Measurements from ENCODE around the gene MEGF6. TPM values are rescaled to one million over a fixed set of nuclear protein-coding genes. Genes with fewer than 3 reads are reported as not detected.

The MEGF6 gene
- total and polyA plus RNA-seq, 9 of the 15 experiments (the other 6 are each of a cell fraction or from before 2014, with no cell fraction given), result 0.03 to 1.7 (median 0.24) TPM; not detected in 3

GRCh38 chr1:3544040-3544977 is 67.0 kb downstream of the MEGF6 start:
- FAIRE-seq, result no peak
- H3K9ac ChIP-seq (ENCODE audit: insufficient read depth in 1 of 2, low read depth in 2 of 2, low read length in 2 of 2), result no peak overlapping the region

More at GRCh38 chr1:3544040-3544977, 67.0 kb downstream of the MEGF6 start:
- Histone ChIP-seq H3K27me3 (ENCODE audit: control insufficient read depth in 2 of 2, insufficient read depth in 2 of 2, low read length in 2 of 2) (peaks cover 40 to 90% of the 10 kb centered on the region in 2 experiments; a peak in 4 of 5 replicates), H3K27ac (ENCODE audit: extremely low read depth, low read depth, low read length) (no peak overlapping the region), H2AFZ (ENCODE audit: low read depth, low read length) (no peak overlapping the region), H4K20me1 (replicated peaks; ENCODE audit: control insufficient read depth, insufficient read depth, low read length) (peaks cover 48% of the 10 kb centered on the region), H3K4me1 (replicated peaks in 1 of 2; ENCODE audit: control insufficient read depth in 2 of 2, insufficient read depth in 2 of 2, low read length in 2 of 2) (peaks cover 0 to 76% of the 10 kb centered on the region in 2 experiments; a peak in 2 of 5 replicates), H3K36me3 (ENCODE audit: control insufficient read depth, insufficient read depth, low read length) (no peaks in the 10 kb centered on the region), H3K9me3 (replicated peaks; ENCODE audit: control insufficient read depth, insufficient read depth, low read depth, low read length) (no peaks in the 10 kb centered on the region), H3K79me2 (ENCODE audit: control insufficient read depth, insufficient read depth, low read length) (no peaks in the 10 kb centered on the region), H3K4me3 (no peak overlapping the region), H3K4me2 (ENCODE audit: insufficient read depth, low read length) (no peak overlapping the region), H3K9me1 (ENCODE audit: control insufficient read depth, insufficient read depth, low read length) (no peaks in the 10 kb centered on the region)
- POLR2A ChIA-PET, result no interaction called here
- ATAC-seq (no peak), DNase-seq (ENCODE audit: extremely low read depth in 1 of 4, low spot score in 3 of 4) (no peak)
- CTCF ChIA-PET (ENCODE audit: low intra/inter-chr PET ratio), result no interaction called here
- WGBS (ENCODE audit: insufficient coverage, low coverage, missing lambda C conversion rate), result 11% methylated on average over 32 of the region's 33 CpGs
- no TSS peak for BruUV-seq (replicated peaks)
- intact Hi-C loops (cut with micrococcal nuclease) (no loop called here), in situ Hi-C loops (cut with MboI) (no loop called here)
- no peak for TF ChIP-seq ZFX (CRISPR knock-in tag; IDR thresholded peaks at IDR 0.05)
- TF ChIP-seq RBM25 (IDR thresholded peaks at IDR 0.05; ENCODE audit: low read depth, low read length, severe bottlenecking), result no peak
- TF ChIP-seq ATF1 (CRISPR knock-in tag; IDR thresholded peaks at IDR 0.05), result no peak
- TF ChIP-seq ATF1 (tag; IDR thresholded peaks at IDR 0.05), result no peak
- no peak for TF ChIP-seq ZNF707 (CRISPR knock-in tag; conservative IDR thresholded peaks at IDR 0.05)
- no peak for TF ChIP-seq TRIM24 (IDR thresholded peaks at IDR 0.05)
- no peak for TF ChIP-seq ETS1 (conservative IDR thresholded peaks at IDR 0.05; ENCODE audit: control insufficient read depth, low read depth, low read length)
- TF ChIP-seq, protein P1, sequence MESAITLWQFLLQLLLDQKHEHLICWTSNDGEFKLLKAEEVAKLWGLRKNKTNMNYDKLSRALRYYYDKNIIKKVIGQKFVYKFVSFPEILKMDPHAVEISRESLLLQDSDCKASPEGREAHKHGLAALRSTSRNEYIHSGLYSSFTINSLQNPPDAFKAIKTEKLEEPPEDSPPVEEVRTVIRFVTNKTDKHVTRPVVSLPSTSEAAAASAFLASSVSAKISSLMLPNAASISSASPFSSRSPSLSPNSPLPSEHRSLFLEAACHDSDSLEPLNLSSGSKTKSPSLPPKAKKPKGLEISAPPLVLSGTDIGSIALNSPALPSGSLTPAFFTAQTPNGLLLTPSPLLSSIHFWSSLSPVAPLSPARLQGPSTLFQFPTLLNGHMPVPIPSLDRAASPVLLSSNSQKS (CRISPR knock-in tag; IDR thresholded peaks at IDR 0.05), result no peak
- TF ChIP-seq DEAF1 (CRISPR knock-in tag; IDR thresholded peaks at IDR 0.05), result no peak
- no peak for TF ChIP-seq SMC3 (conservative IDR thresholded peaks at IDR 0.05; ENCODE audit: insufficient read depth, low read depth, low read length)

All from K562 (cell line).